Measurements from ENCODE around the gene TRAM2.

- TF ChIP-seq POLR2AphosphoS5 (IDR thresholded peaks at IDR 0.05; ENCODE audit: insufficient read depth in 1 of 2, low read depth in 1 of 2): no peak
- TF ChIP-seq CTCF (IDR thresholded peaks at IDR 0.05): no peak
- no peak for TF ChIP-seq POLR2A (IDR thresholded peaks at IDR 0.05)
Measured at GRCh38 chr6:52510213-52510562, 66.7 kb downstream of the TRAM2 start.

All from vagina (tissue), 2 donors.